Ovary (tissue), 3 donors: ENCODE results near the gene HYOU1.

Experiments used
- CTCF ChIP-seq, 3 donors: fragments of 450-650 bp in 2 of 3; fragments of 200-600 bp in 1 of 3; IDR thresholded peaks; one replicate each; pipeline versions ENCODE4 v1.5.1 to v1.8.0; 2016 to 2022; ENCODE audit warnings: antibody characterized with exemption in 3 of 3, mild to moderate bottlenecking in 1 of 3
- EP300 ChIP-seq: sonication (generic); formaldehyde crosslinking; IDR thresholded peaks from one replicate; pipeline ENCODE4 v1.6.1; 2017; ENCODE audit warnings: antibody characterized with exemption
- POLR2A ChIP-seq: fragments of 450-650 bp; IDR thresholded peaks from one replicate; pipeline ENCODE4 v1.6.1; 2017; ENCODE audit warnings: antibody characterized with exemption, mild to moderate bottlenecking, moderate library complexity
- donor health status: DM: no; HTN: no; CAD: no.

- no peak for TF ChIP-seq CTCF (IDR thresholded peaks at IDR 0.05)
- TF ChIP-seq POLR2A: no peak
- no peak for TF ChIP-seq EP300
Measured at GRCh38 chr11:119029069-119029339, 28.0 kb downstream of the HYOU1 start.
